Neural cell (in vitro differentiated cells): Measurements from ENCODE around the gene KRTAP19-7. TPM values are rescaled to one million over a fixed set of nuclear protein-coding genes. Genes with fewer than 3 reads are reported as not detected.

Experiments
- H2AFZ ChIP-seq: fragments of 200-600, 300-800 bp; sonication (generic), shearing (Covaris generic); 2 replicates; pipeline ENCODE4 v1.6.0; 2014; ENCODE audit warnings: low read depth, mild to moderate bottlenecking, antibody characterized with exemption, low read length, moderate library complexity
- H3F3A ChIP-seq: fragments of 200-600 bp; shearing (Covaris generic); 2 replicates; pipeline ENCODE4 v1.6.1; 2016; ENCODE audit warnings: mild to moderate bottlenecking, moderate library complexity, mixed read lengths, antibody characterized with exemption, low read length; ENCODE audit not compliant: insufficient read depth, poor library complexity, severe bottlenecking
- H3K27ac ChIP-seq: fragments of 200-600, 300-800 bp; sonication (generic), shearing (Covaris generic); 2 replicates; pipeline ENCODE4 v1.5.1; 2014; ENCODE audit warnings: mild to moderate bottlenecking, low read length, moderate library complexity
- H3K27me3 ChIP-seq: fragments of 300-800, 200-600 bp; sonication (generic), shearing (Covaris generic); 2 replicates; pipeline ENCODE4 v1.6.0; 2014; ENCODE audit warnings: mild to moderate bottlenecking, low read depth, low read length, moderate library complexity; ENCODE audit not compliant: insufficient read depth
- H3K36me3 ChIP-seq: fragments of 300-800, 200-600 bp; sonication (generic), shearing (Covaris generic); 2 replicates; pipeline ENCODE4 v1.5.1; 2014; ENCODE audit warnings: mild to moderate bottlenecking, antibody characterized with exemption, low read length, moderate library complexity; ENCODE audit not compliant: insufficient read depth
- H3K4me2 ChIP-seq: fragments of 300-800, 200-600 bp; sonication (generic), shearing (Covaris generic); 2 replicates; pipeline ENCODE4 v1.6.0; 2014; ENCODE audit warnings: mild to moderate bottlenecking, low read length
- H3K4me3 ChIP-seq: fragments of 300-800, 200-600 bp; sonication (generic), shearing (Covaris generic); 2 replicates; pipeline ENCODE4 v1.5.1; 2014; ENCODE audit warnings: mild to moderate bottlenecking, low read length, moderate library complexity
- H3K79me2 ChIP-seq: fragments of 200-600 bp; shearing (Covaris generic); replicated peaks from 2 replicates; pipeline ENCODE4 v1.6.0; 2014; ENCODE audit warnings: mild to moderate bottlenecking, low read length, moderate library complexity; ENCODE audit not compliant: insufficient read depth
- H3K9ac ChIP-seq: fragments of 300-800, 200-600 bp; sonication (generic), shearing (Covaris generic); 2 replicates; pipeline ENCODE4 v1.6.1; 2016; ENCODE audit warnings: mild to moderate bottlenecking, low read length, mixed read lengths
- H3K9me2 ChIP-seq: fragments of 200-600 bp; shearing (Covaris generic); 2 replicates; pipeline ENCODE4 v1.6.1; 2016; ENCODE audit warnings: mild to moderate bottlenecking, low read length, mixed read lengths; ENCODE audit not compliant: insufficient read depth
- H3K9me3 ChIP-seq: fragments of 200-600, 300-800 bp; sonication (generic), shearing (Covaris generic); 2 replicates; pipeline ENCODE4 v1.6.1; 2016; ENCODE audit warnings: mild to moderate bottlenecking, mixed run types, low read length, moderate library complexity, mixed read lengths
- H4K20me1 ChIP-seq: fragments of 200-600 bp; shearing (Covaris generic); 2 replicates; pipeline ENCODE4 v1.6.1; 2016; ENCODE audit warnings: mild to moderate bottlenecking, mixed run types; ENCODE audit not compliant: insufficient read depth
- CTCF ChIP-seq: fragments of 450-650 bp; IDR thresholded peaks from 2 replicates; pipeline ENCODE4 v1.5.1; 2014; ENCODE audit warnings: antibody characterized with exemption, mild to moderate bottlenecking, moderate library complexity; ENCODE audit not compliant: poor library complexity, severe bottlenecking
- EP300 ChIP-seq: fragments of 450-650 bp; conservative IDR thresholded peaks from 2 replicates; pipeline ENCODE4 v1.6.1; 2014; ENCODE audit warnings: antibody characterized with exemption, mild to moderate bottlenecking, moderate library complexity; ENCODE audit not compliant: poor library complexity, severe bottlenecking
- EZH2 ChIP-seq: fragments of 200-600, 300-800 bp; shearing (Covaris generic), sonication (generic); IDR thresholded peaks from 2 replicates; pipeline ENCODE4 v1.6.1; 2014; ENCODE audit warnings: antibody characterized with exemption, low read length, borderline replicate concordance, mild to moderate bottlenecking; ENCODE audit not compliant: insufficient read depth, poor library complexity, severe bottlenecking
- MXI1 ChIP-seq: fragments of 450-650 bp; conservative IDR thresholded peaks from 2 replicates; pipeline ENCODE4 v1.6.1; 2014; ENCODE audit warnings: antibody characterized with exemption, mild to moderate bottlenecking; ENCODE audit not compliant: poor library complexity, severe bottlenecking
- POLR2AphosphoS5 ChIP-seq: IDR thresholded peaks from 2 replicates; pipeline ENCODE4 v1.6.1; 2012
- RAD21 ChIP-seq: fragments of 450-650 bp; conservative IDR thresholded peaks from 2 replicates; pipeline ENCODE4 v1.6.1; 2014; ENCODE audit warnings: antibody characterized with exemption, mild to moderate bottlenecking, moderate library complexity
- REST ChIP-seq: IDR thresholded peaks from 2 replicates; pipeline ENCODE4 v1.6.1; 2012; ENCODE audit warnings: borderline replicate concordance
- SMC3 ChIP-seq: fragments of 450-650 bp; conservative IDR thresholded peaks from 2 replicates; pipeline ENCODE4 v1.6.1; 2014; ENCODE audit warnings: antibody characterized with exemption, mild to moderate bottlenecking, moderate library complexity; ENCODE audit not compliant: poor library complexity
- TAF1 ChIP-seq: IDR thresholded peaks from 2 replicates; pipeline ENCODE4 v1.6.1; 2012; ENCODE audit warnings: low read depth
- polyA plus RNA-seq: library from polyadenylated mRNA; depleted of rRNA; stranded (reverse); fragments of >200 nt; gene quantifications from 2 replicates; pipeline ENCODE4 v1.2.3, GENCODE V29; 2014

The KRTAP19-7 gene
- polyA plus RNA-seq, 1 donor from 2014 or later = not detected

DNA sequence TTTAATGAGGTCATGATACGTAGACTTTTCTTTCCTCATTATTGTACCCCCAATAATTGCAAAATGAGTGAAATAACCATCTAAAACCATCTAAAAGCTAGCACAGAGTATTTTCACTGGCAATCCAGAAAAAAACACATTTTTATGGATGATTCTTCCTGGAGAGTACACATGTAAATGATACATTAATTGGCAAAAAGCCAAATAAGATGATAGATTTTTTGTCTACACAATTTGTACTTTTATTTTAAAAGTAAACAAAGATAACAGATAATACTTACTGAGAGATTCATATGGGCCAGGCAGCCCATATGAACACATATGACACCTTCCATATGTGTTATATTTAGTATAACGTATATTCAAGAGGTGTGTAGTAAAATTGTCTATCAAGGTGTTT is 2.5 kb upstream of the KRTAP19-7 start:
- H3K9ac ChIP-seq = no peak overlapping the region
- H3K27ac ChIP-seq = no peak overlapping the region
- H3K9me3 ChIP-seq = no peaks in the 10 kb centered on the region
- no peak overlapping the region for H3K4me2 ChIP-seq
- H3K27me3 ChIP-seq = no peaks in the 10 kb centered on the region
- H3K79me2 ChIP-seq = no peaks in the 10 kb centered on the region
- no peak overlapping the region for H2AFZ ChIP-seq
- no peaks in the 10 kb centered on the region for H4K20me1 ChIP-seq
- no peaks in the 10 kb centered on the region for H3K9me2 ChIP-seq
- TF ChIP-seq RAD21 (no peak), EZH2 (no peak), POLR2AphosphoS5 (no peak), CTCF (no peak), TAF1 (no peak), EP300 (no peak), MXI1 (no peak), REST (no peak)
- no peak overlapping the region for H3K4me3 ChIP-seq
- H3K36me3 ChIP-seq = no peaks in the 10 kb centered on the region
- H3F3A ChIP-seq = no peaks in the 10 kb centered on the region

DNA sequence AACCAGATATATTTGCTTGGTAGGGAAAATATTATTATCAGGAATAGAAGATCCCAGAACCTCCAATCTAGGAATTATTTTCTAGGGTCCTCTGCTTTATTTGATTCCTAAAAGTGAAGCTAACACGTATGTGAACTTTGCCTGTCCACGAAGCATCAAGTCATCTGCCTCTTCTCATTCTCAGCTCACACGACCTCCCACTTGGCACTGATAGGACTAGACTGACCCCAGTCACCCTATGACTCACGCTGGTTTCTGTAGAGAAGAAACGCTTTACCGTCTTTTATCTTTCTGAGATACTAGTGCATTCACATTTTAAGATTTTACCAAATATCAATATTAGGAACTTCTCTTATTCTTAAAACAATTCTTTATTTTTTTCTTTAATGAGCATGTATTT is 2.0 kb upstream of the KRTAP19-7 start:
- TF ChIP-seq SMC3 (no peak), POLR2AphosphoS5 (no peak), REST (no peak), EZH2 (no peak), EP300 (no peak), MXI1 (no peak), TAF1 (no peak), CTCF (no peak), RAD21 (no peak)
- Histone ChIP-seq H3K9ac (no peak overlapping the region), H3K79me2 (no peaks in the 10 kb centered on the region), H2AFZ (no peak overlapping the region), H3K36me3 (no peaks in the 10 kb centered on the region), H3K27ac (no peak overlapping the region), H4K20me1 (no peaks in the 10 kb centered on the region), H3K4me3 (no peak overlapping the region), H3K4me2 (no peak overlapping the region), H3K27me3 (no peaks in the 10 kb centered on the region), H3F3A (no peaks in the 10 kb centered on the region), H3K9me2 (no peaks in the 10 kb centered on the region), H3K9me3 (no peaks in the 10 kb centered on the region)
